Panc1 (cell line): ENCODE results near the gene OLFML2A. TPM values are rescaled to one million over a fixed set of nuclear protein-coding genes. Genes with fewer than 3 reads are reported as not detected.

Source experiments
- ATAC-seq: fragments of 200-7000 bp; cut with Tn5 transposase; 2 replicates; pipeline ENCODE4 v1.9.1; 2020; ENCODE audit warnings: mild to moderate bottlenecking, moderate library complexity
- BruUV-seq: library from RNA; stranded (reverse); fragments of 400-500 nt; replicated peaks from 2 replicates; lab custom pipeline; 2021; lab: Mats Ljungman, UMichigan
- CTCF ChIA-PET: fragments of 300-600 bp; sonication (Branson Sonifier 250); formaldehyde crosslinking; loops from one replicate; lab custom pipeline; 2022; ENCODE audit warnings: antibody characterized with exemption; lab: Charles Lee
- POLR2A ChIA-PET: fragments of 300-600 bp; sonication (Branson Sonifier 250); formaldehyde crosslinking; loops from one replicate; lab custom pipeline; 2022; ENCODE audit warnings: antibody characterized with exemption; lab: Charles Lee
- DNase-seq: peaks from one replicate; pipeline ENCODE4 v3.0.0-alpha.2; 2010; ENCODE audit warnings: low read depth, low spot score
- H3K27ac ChIP-seq: 2 replicates; pipeline ENCODE4 v1.5.1; 2011; ENCODE audit warnings: mild to moderate bottlenecking, low read length, inconsistent platforms
- H3K27me3 ChIP-seq: fragments of 200-500 bp; sonication (Bioruptor generic); 2 replicates; pipeline ENCODE4 v1.6.0; 2014; ENCODE audit warnings: low read length, inconsistent platforms; ENCODE audit not compliant: control insufficient read depth, insufficient read depth
- H3K36me3 ChIP-seq: fragments of 200-500 bp; sonication (Bioruptor generic); 2 replicates; pipeline ENCODE4 v1.5.1; 2014; ENCODE audit warnings: inconsistent platforms, mild to moderate bottlenecking, low read length, moderate library complexity; ENCODE audit not compliant: control insufficient read depth, insufficient read depth
- H3K4me1 ChIP-seq: 2 replicates; pipeline ENCODE4 v1.5.1; 2011; ENCODE audit warnings: inconsistent platforms, mild to moderate bottlenecking, low read length, moderate library complexity; ENCODE audit not compliant: control insufficient read depth, insufficient read depth
- H3K4me3 ChIP-seq, 2 experiments: 2 replicates each; pipeline ENCODE4 v1.5.1; 2011 to 2012; ENCODE audit warnings: low read depth in 2 of 2, low read length in 2 of 2, mild to moderate bottlenecking in 2 of 2, inconsistent platforms in 1 of 2, moderate library complexity in 1 of 2
- H3K9me3 ChIP-seq: fragments of 200-500 bp; sonication (Bioruptor generic); 2 replicates; pipeline ENCODE4 v1.5.1; 2014; ENCODE audit warnings: low read depth, mild to moderate bottlenecking, inconsistent platforms, low read length, moderate library complexity; ENCODE audit not compliant: control insufficient read depth, insufficient read depth
- POLR2AphosphoS5 ChIP-seq: IDR thresholded peaks from 2 replicates; pipeline ENCODE4 v1.6.1; 2012; ENCODE audit warnings: mild to moderate bottlenecking, low read depth, low read length, moderate library complexity
- SIN3A ChIP-seq: IDR thresholded peaks from 2 replicates; pipeline ENCODE4 v1.6.1; 2012; ENCODE audit warnings: low read depth, mild to moderate bottlenecking, low read length, moderate library complexity, borderline replicate concordance; ENCODE audit not compliant: insufficient read depth
- TCF7L2 ChIP-seq: IDR thresholded peaks from 2 replicates; pipeline ENCODE4 v1.6.1; 2011; ENCODE audit warnings: mild to moderate bottlenecking, low read depth, low read length, inconsistent platforms
- in situ Hi-C: cut with HindIII; loops from 2 replicates; pipeline ENCODE4 v1.10.0; 2016; ENCODE audit warnings: low sequenced_read_pairs, low pct_unique_long_range_greater_than_20kb
- intact Hi-C: fragments of 100-400 bp; cut with micrococcal nuclease; formaldehyde crosslinking; loops from one replicate; pipeline ENCODE4 v1.10.0; 2022; ENCODE audit not compliant: unreplicated experiment
- total RNA-seq: library from RNA; stranded (reverse); gene quantifications from one replicate; pipeline ENCODE4 v1.2.1, GENCODE V29; 2021; ENCODE audit not compliant: unreplicated experiment
- TF ChIP-seq, protein P1 (sequence below), 2 experiments: IDR thresholded peaks; 2 replicates each; pipeline ENCODE4 v1.6.1; 2011 to 2012; ENCODE audit warnings: low read depth in 2 of 2, control low read depth in 1 of 2, low read length in 1 of 2, mild to moderate bottlenecking in 1 of 2, moderate library complexity in 1 of 2; ENCODE audit not compliant: insufficient read depth in 1 of 2
- TF ChIP-seq, protein P2 (sequence below): fragments of 450-650 bp; IDR thresholded peaks from 2 replicates; pipeline ENCODE4 v1.5.1; 2017; ENCODE audit warnings: mild to moderate bottlenecking

OLFML2A gene
- total RNA-seq, 1 experiment from 2014 or later: 44.5 TPM

DNA sequence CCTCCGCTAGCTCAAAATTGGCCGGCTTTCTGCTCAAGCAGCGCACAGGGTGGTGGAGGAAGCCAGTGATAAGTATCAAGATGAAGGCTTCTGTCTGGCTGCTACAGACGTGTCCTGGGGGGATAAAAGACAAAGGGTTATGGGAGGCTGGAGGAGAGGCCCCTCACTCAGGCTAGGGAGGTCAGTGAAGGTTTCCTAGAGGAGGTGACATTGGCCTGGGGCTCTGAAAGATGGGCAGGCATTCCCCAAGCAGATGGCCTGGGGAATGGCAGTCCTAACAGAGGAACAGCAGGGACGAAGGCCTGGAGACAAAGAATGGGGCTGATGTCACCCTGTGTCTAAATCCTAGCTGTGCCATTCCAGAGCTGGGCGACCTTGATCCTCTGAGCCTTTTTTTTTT, 32.3 kb downstream of the OLFML2A start:
- no peak for ATAC-seq

DNA sequence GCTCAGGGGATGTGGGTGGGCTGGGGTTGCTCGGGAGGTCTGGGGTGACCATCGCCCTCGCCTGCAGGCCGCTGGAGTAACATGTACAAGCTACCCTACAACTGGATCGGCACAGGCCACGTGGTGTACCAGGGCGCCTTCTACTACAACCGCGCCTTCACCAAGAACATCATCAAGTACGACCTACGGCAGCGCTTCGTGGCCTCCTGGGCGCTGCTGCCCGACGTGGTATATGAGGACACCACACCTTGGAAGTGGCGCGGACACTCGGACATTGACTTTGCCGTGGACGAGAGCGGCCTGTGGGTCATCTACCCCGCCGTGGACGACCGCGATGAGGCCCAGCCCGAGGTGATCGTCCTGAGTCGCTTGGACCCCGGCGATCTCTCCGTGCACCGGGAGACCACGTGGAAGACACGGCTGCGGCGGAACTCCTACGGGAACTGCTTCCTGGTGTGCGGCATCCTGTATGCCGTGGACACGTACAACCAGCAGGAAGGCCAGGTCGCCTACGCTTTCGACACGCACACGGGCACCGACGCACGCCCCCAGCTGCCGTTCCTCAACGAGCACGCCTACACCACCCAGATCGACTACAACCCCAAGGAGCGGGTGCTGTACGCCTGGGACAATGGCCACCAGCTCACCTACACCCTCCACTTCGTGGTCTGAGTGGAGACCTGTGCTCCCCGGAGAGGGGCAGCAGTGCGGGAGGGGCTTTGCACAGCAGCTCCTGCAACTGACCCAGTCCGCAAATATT, 33.0 kb downstream of the OLFML2A start:
- Histone ChIP-seq H3K27me3 (no peaks in the 10 kb centered on the region), H3K4me3 (no peak overlapping the region), H3K36me3 (no peaks in the 10 kb centered on the region; the same call in 1 of the 2 replicates), H3K27ac (no peak overlapping the region), H3K9me3 (no peaks in the 10 kb centered on the region), H3K4me1 (peaks cover 7% of the 10 kb centered on the region)
- DNase-seq (no peak), ATAC-seq (no peak)
- ChIA-PET POLR2A (no interaction called here), CTCF (no interaction called here)
- TF ChIP-seq, protein P1, sequence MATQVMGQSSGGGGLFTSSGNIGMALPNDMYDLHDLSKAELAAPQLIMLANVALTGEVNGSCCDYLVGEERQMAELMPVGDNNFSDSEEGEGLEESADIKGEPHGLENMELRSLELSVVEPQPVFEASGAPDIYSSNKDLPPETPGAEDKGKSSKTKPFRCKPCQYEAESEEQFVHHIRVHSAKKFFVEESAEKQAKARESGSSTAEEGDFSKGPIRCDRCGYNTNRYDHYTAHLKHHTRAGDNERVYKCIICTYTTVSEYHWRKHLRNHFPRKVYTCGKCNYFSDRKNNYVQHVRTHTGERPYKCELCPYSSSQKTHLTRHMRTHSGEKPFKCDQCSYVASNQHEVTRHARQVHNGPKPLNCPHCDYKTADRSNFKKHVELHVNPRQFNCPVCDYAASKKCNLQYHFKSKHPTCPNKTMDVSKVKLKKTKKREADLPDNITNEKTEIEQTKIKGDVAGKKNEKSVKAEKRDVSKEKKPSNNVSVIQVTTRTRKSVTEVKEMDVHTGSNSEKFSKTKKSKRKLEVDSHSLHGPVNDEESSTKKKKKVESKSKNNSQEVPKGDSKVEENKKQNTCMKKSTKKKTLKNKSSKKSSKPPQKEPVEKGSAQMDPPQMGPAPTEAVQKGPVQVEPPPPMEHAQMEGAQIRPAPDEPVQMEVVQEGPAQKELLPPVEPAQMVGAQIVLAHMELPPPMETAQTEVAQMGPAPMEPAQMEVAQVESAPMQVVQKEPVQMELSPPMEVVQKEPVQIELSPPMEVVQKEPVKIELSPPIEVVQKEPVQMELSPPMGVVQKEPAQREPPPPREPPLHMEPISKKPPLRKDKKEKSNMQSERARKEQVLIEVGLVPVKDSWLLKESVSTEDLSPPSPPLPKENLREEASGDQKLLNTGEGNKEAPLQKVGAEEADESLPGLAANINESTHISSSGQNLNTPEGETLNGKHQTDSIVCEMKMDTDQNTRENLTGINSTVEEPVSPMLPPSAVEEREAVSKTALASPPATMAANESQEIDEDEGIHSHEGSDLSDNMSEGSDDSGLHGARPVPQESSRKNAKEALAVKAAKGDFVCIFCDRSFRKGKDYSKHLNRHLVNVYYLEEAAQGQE (IDR thresholded peaks at IDR 0.05; ENCODE audit: insufficient read depth in 1 of 2, low read depth in 2 of 2, low read length in 1 of 2): no peak
- TF ChIP-seq POLR2AphosphoS5: no peak
- TF ChIP-seq, protein P2, sequence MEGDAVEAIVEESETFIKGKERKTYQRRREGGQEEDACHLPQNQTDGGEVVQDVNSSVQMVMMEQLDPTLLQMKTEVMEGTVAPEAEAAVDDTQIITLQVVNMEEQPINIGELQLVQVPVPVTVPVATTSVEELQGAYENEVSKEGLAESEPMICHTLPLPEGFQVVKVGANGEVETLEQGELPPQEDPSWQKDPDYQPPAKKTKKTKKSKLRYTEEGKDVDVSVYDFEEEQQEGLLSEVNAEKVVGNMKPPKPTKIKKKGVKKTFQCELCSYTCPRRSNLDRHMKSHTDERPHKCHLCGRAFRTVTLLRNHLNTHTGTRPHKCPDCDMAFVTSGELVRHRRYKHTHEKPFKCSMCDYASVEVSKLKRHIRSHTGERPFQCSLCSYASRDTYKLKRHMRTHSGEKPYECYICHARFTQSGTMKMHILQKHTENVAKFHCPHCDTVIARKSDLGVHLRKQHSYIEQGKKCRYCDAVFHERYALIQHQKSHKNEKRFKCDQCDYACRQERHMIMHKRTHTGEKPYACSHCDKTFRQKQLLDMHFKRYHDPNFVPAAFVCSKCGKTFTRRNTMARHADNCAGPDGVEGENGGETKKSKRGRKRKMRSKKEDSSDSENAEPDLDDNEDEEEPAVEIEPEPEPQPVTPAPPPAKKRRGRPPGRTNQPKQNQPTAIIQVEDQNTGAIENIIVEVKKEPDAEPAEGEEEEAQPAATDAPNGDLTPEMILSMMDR: no peak
- TF ChIP-seq SIN3A: no peak
- TF ChIP-seq TCF7L2: no peak
- no TSS peak for BruUV-seq
- in situ Hi-C loops (no loop called here), intact Hi-C loops (no loop called here)

More for the DNA sequence above, 32.3 kb downstream of the OLFML2A start:
- POLR2A ChIA-PET: interaction anchor here (0.6 kb wide), 1 partner anchor 396 kb away, joined by 3 read pairs; no protein-coding TSS in a partner anchor
- no peak for DNase-seq
- in situ Hi-C loops: no loop called here
- H3K4me3 ChIP-seq: no peak overlapping the region
- H3K27me3 ChIP-seq: no peaks in the 10 kb centered on the region
- no TSS peak for BruUV-seq
- H3K9me3 ChIP-seq: no peaks in the 10 kb centered on the region
- H3K4me1 ChIP-seq: peaks cover 7% of the 10 kb centered on the region
- intact Hi-C loops: no loop called here
- CTCF ChIA-PET: interaction anchor here (0.6 to 0.8 kb wide), 2 partner anchors 33 to 35 kb away, joined by 4 to 10 read pairs; no protein-coding TSS in a partner anchor
- TF ChIP-seq, protein P1 (IDR thresholded peaks at IDR 0.05; ENCODE audit: insufficient read depth in 1 of 2, low read depth in 2 of 2, low read length in 1 of 2): no peak
- TF ChIP-seq, protein P2: no peak
- no peak for TF ChIP-seq TCF7L2
- no peak for TF ChIP-seq SIN3A
- no peak for TF ChIP-seq POLR2AphosphoS5
- H3K27ac ChIP-seq: no peak overlapping the region
- no peaks in the 10 kb centered on the region; the same call in 1 of the 2 replicates for H3K36me3 ChIP-seq
